NCI-H345 treated with DMSO at 0.1 percent for 48 hours (cell line): Measurements from ENCODE around the gene CYB5D1.
"Not testable (repeated sequence)": the region's sequence is repeated elsewhere in the genome, so short reads cannot be mapped to it uniquely, and the experiment has no call there.

Experiments used
- DNase-seq: peaks from one replicate; lab custom pipeline; 2025; ENCODE audit not compliant: unreplicated experiment; lab: John Stamatoyannopoulos, UW

CYB5D1 gene, protein sequence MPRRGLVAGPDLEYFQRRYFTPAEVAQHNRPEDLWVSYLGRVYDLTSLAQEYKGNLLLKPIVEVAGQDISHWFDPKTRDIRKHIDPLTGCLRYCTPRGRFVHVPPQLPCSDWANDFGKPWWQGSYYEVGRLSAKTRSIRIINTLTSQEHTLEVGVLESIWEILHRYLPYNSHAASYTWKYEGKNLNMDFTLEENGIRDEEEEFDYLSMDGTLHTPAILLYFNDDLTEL

DNA sequence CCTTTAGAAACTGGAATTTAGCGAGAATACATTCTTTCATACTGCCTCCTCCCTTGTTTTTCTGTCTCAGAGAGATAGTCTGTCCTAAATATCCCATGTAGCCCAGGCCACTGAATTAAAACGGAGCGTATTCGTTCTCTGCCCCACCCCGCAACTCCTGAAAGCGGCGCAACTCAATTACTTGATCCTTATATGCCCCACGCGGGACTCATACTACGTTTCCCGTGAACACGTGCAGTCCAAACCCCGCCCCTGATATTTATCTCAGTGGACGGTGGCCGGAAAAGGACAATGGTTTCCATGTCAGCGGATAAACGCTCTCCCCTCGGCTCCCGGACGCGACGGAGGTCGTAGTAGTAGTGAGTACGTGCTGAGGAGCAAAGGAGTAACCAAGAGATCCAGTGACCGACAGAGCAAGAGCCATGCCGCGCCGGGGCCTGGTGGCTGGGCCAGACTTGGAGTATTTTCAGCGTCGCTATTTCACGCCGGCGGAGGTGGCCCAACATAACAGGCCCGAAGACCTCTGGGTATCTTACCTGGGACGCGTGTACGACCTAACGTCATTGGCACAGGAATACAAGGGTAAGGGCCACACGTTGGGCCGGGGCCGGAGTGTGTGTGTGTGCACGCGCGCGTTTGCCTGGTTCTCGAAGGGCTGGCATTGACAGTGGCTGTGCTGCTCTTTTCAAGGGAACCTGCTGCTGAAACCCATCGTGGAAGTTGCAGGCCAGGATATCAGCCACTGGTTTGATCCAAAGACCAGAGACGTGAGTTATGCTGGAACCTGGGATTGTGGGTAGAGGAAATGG lies at the start of gene CYB5D1:
Gene CYB5D1, plus strand, starts transcription at position 291 of the 809 bp plus-strand sequence. Its CDS starts 132 bp downstream, at position 423.
- DNase-seq = peak; percentile 92

GRCh38 chr17:7809086-7809790 lies 48.6 kb upstream of the CYB5D1 start:
- DNase-seq = no peak

GRCh38 chr17:7809791-7810343 lies 47.9 kb upstream of the CYB5D1 start:
- DNase-seq = not testable (repeated sequence)

DNA sequence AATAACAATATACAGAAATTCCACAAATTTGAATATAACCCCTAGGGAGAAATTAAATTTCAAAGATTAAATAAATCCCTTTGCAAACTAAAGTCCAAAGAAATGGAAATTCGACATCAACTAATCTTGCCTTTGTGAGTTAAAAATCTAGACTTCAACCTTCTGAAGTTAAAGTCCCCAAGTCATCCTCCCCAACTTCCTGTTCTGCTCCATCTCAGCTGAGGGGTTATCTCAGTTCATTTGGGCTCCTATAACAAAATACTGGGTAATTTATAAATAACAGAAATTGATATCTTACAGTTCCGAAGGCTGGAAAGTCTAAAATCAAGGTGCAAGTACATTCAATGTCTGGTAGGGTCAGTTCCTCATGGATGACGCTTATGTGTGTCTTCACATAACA lies 46.6 kb upstream of the CYB5D1 start:
- DNase-seq = no peak

- no peak for DNase-seq
Observed at GRCh38 chr17:7814969-7815368, 42.8 kb upstream of the CYB5D1 start.

DNA sequence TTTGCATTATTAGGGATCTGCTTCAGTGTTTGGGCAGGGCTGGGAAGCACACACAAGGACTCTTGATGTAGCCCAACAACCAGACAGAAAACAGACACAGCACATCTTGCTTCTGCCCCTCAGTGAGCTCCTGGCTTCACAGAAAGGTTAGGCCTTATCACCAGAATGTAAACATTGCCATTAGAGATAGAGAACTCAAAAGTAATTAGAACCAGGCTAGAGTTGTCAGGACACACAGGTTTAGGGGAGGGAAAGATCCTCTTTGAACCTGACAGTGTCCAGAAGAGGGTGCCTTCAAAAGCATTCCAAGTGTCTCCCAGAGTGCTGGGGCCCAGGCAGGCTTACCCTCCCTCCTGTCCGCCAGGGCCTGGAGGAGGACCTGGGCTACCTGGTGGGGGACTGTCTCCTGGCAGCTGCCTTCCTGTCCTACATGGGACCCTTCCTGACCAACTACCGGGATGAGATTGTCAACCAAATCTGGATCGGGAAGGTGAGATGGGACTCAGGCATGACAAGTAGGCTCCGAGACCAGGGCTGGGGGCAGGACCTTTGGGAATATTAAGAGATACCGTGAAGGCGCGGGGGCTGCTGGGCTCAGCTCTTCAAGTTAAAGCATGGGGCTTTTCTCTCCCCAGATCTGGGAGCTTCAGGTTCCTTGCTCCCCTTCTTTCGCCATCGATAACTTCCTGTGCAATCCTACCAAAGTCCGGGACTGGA lies 40.7 kb upstream of the CYB5D1 start:
- no peak for DNase-seq

DNA sequence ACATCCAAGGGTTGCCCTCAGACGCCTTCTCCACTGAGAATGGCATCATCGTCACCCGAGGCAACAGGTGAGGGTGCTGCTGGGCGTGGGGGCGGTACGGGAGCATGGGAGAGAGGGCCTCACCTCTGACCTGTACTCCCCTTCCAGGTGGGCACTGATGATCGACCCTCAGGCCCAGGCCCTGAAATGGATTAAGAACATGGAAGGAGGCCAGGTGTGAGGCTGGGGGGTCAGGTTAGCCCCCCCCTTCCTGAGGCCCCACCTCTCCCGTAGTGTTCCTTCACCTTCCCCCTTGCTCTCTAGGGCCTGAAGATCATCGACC lies 40.2 kb upstream of the CYB5D1 start:
- DNase-seq = no peak

DNA sequence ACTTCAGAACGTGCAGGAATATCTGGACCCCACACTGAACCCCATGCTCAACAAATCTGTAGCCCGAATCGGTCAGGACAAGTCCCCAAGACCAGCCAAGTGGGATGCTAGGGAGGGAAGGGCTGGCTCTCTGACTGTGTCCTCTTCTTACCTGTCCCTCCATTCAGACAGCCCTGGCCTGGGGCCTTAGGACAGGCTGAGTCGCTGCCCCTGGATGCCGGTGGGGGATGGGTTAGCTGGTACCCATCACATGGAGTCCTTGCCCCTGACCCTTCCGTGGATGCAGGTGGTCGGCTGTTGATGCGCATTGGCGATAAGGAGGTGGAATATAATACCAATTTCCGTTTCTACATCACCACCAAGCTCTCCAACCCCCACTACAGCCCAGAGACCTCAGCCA lies 39.8 kb upstream of the CYB5D1 start:
- DNase-seq = no peak

DNA sequence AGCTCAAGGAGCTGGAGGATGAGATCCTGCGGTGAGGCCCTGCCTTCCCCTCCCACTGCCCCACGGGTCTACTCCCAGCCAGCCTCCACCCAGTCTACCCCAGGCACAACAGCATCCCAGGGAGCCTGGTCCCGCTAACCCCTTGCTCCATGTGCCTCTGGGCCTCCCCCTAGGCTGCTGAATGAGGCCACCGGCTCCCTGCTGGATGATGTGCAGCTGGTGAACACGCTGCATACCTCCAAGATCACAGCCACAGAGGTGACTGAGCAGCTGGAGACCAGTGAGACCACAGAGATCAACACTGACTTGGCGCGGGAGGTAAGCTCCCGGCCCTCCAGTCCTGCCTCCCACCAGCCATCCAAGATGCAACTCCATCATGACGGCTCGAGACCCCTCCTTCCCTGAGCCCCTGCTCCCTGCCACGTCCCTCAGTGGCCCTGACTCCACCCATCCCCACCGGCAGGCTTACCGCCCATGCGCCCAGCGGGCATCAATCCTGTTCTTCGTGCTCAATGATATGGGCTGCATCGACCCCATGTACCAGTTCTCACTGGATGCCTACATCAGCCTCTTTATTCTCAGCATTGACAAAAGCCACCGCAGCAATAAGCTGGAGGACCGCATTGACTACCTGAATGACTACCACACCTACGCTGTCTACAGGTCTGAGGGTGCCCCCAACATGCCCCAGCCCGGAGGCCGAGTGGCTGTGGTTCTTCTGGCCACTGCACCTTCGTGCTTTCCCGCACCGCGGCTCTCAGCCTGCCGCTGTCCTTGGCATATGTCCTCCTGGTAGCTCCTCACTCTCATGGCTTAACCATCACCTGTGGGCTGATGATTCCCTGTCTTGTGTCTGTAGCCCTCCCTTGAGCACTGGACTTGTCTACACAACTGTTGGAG lies 38.8 kb upstream of the CYB5D1 start:
- DNase-seq = no peak

GRCh38 chr17:7820231-7820630 lies 37.6 kb upstream of the CYB5D1 start:
- DNase-seq = no peak

DNA sequence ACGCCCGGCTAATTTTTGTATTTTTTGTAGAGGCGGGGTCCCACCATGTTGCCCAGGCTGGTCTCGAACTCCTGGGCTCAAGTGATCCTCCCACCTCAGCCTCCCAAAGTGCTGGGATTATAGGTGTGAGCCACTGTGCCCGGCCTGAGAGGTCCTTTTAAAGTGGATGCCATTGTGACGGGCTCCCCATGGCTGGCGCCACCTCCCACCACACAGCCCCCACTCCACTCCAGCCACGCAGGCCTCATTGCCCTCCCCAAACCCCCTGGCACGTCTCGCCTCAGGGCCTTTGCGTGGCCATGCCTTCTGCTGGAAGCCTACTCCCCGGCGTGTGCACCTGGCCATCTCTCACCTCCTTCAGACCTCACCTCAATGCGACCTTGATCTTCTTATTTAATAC lies 35.7 kb upstream of the CYB5D1 start:
- no peak for DNase-seq

- no peak for DNase-seq
Observed at GRCh38 chr17:7823581-7824001, 34.2 kb upstream of the CYB5D1 start.

GRCh38 chr17:7824021-7824924 lies 33.5 kb upstream of the CYB5D1 start:
- no peak for DNase-seq

DNA sequence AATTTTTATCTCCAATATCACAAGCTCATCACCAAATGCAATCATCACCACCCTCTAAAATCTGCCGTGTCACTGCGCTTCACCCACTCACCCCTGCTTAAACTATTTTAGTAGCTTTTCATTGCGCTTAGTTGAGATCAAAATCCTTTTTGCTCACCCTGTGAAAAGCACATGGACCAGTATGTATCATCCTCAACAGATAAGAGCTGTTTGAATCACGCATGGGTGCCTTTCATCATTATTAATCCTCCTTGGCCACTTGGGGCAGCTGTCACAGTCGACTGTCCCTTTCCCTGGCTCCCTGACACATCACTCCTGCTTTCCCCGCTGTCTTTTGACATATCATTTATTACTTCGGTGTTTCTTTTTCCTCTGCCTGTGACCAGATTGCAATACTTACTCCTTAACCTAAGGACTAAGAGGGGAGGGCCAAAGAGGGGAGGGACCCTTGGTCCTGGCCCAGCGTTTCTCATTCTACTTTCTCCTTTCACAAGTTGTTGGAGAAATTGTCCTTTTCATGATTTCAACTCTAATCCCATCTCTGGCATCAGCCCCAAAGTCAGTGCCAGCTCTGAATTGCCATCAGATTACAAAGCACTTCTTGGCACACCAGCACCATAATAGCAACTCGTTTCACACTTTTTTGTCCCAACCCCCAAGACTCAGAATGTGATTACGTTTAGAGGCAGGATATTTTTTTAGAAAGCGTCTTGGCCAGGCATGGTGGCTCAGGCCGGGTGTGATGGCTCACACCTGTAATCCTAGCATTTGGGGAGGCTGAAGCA lies 32.4 kb upstream of the CYB5D1 start:
- no peak for DNase-seq

GRCh38 chr17:7830616-7831015 lies 27.2 kb upstream of the CYB5D1 start:
- no peak for DNase-seq

- DNase-seq = no peak
Observed at GRCh38 chr17:7831233-7831632, 26.6 kb upstream of the CYB5D1 start.

DNA sequence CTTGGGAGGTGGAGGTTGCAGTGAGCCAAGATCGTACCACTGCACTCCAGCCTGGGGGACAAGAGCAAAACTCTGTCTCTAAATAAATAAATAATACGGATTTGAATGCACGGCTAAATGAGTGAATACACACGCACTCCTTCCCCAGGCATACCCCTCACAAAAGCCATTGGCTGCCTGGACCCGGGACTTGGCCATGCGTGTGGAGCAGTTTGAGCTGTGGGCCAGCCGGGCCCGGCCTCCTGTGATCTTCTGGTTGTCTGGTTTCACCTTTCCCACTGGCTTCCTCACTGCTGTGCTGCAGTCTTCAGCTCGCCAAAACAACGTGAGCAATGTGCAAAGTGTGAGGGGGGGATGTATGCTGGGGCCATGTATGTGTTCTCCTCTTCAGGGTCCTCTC lies 25.4 kb upstream of the CYB5D1 start:
- no peak for DNase-seq
